Breast epithelium (tissue), 3 donors: ENCODE results near the gene CST9L.

ENCODE experiments used
- CTCF ChIP-seq, 3 donors: fragments of 450-650 bp; IDR thresholded peaks; one replicate each; pipeline ENCODE4 v1.5.1; 2016 to 2017; ENCODE audit warnings: antibody characterized with exemption in 3 of 3, mild to moderate bottlenecking in 3 of 3, moderate library complexity in 3 of 3
- POLR2A ChIP-seq: fragments of 450-650 bp; IDR thresholded peaks from one replicate; pipeline ENCODE4 v1.6.1; 2016; ENCODE audit warnings: antibody characterized with exemption, mild to moderate bottlenecking, moderate library complexity
- POLR2AphosphoS5 ChIP-seq, 3 donors: sonication (generic); formaldehyde crosslinking; IDR thresholded peaks; one replicate each; pipeline ENCODE4 v1.6.1; 2017; ENCODE audit warnings: antibody characterized with exemption in 3 of 3

- TF ChIP-seq CTCF (IDR thresholded peaks at IDR 0.05) (no peak), POLR2A (no peak), POLR2AphosphoS5 (IDR thresholded peaks at IDR 0.05) (no peak)
Observed at GRCh38 chr20:23609486-23610109, 41.3 kb upstream of the CST9L start.
